AG08396 (cell line): Measurements from ENCODE around the gene PER2.
A peak's percentile ranks its signal among the peaks of the same experiment; 100 is the strongest.

ENCODE experiments used
- DNase-seq: peaks from one replicate; pipeline ENCODE4 v3.0.0; 2012; ENCODE audit warnings: low spot score, mixed read lengths

PER2 gene

GRCh38 chr2:238225911-238226697 is 62.3 kb downstream of the PER2 start:
- DNase-seq: peak; percentile 81

- DNase-seq: no peak
These were observed 63.3 kb downstream of the PER2 start for GRCh38 chr2:238225121-238225520.

GRCh38 chr2:238224356-238225035 is 63.9 kb downstream of the PER2 start:
- DNase-seq: no peak

- DNase-seq: no peak
These were observed 67.4 kb downstream of the PER2 start for GRCh38 chr2:238220892-238221521.

GRCh38 chr2:238220274-238220891 is 68.0 kb downstream of the PER2 start:
- no peak for DNase-seq

- DNase-seq: no peak
These were observed 71.7 kb downstream of the PER2 start for GRCh38 chr2:238216651-238217184.

GRCh38 chr2:238207006-238207405 is 81.4 kb downstream of the PER2 start:
- no peak for DNase-seq

- DNase-seq: no peak
These were observed 84.3 kb downstream of the PER2 start for GRCh38 chr2:238203973-238204683.

GRCh38 chr2:238203094-238203972 is 85.1 kb downstream of the PER2 start, which contains the start of gene ILKAP:
ILKAP (minus strand) TSS chr2:238203695; CDS start chr2:238203553, 142 bp downstream.
- peak; percentile 100 for DNase-seq

- peak; percentile 51 for DNase-seq
These were observed 85.9 kb downstream of the PER2 start for GRCh38 chr2:238202326-238203093.
